ENCODE data around the gene IRX2.

The IRX2 gene

DNA sequence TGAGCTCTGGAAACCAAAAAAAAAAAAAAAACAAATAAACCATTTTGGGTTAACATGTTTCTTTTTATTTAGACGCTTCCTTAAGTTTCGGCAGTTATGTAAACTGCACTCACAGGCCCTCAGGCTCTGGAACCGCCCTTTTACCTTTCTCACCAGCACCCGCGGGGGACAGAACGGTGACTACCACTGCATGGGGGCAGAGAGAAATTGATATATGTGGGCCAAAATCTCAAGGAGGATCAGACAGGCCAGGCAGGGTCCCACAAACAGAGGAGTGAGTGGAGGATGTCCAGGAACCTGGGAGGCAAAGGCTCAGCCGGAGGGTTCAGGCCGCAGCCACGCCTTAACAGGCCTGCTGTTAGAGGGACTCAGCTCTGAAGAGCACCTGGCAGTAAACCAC is 54.4 kb downstream of the IRX2 start:
- DNase-seq (ENCODE audit: low spot score) = no peak

Data from kidney tubule cell (primary cell).